Measurements from ENCODE around the gene PHLPP1.

GRCh38 chr18:62973689-62974088, 258.3 kb downstream of the PHLPP1 start:
- TF ChIP-seq CTCF (IDR thresholded peaks at IDR 0.05) = no peak
- no peak for TF ChIP-seq POLR2A (IDR thresholded peaks at IDR 0.05)
